Pons (tissue), 1 donor: ENCODE data around the gene PRAMEF1.
"Not testable (repeated sequence)": the region's sequence is repeated elsewhere in the genome, so short reads cannot be mapped to it uniquely, and the experiment has no call there.

Experiments
- DNase-seq: peaks from one replicate; pipeline ENCODE4 v3.0.0-alpha.2; 2016; ENCODE audit warnings: low spot score

PRAMEF1 gene

GRCh38 chr1:12776801-12777557 is 14.2 kb upstream of the PRAMEF1 start:
- DNase-seq: no peak

DNA sequence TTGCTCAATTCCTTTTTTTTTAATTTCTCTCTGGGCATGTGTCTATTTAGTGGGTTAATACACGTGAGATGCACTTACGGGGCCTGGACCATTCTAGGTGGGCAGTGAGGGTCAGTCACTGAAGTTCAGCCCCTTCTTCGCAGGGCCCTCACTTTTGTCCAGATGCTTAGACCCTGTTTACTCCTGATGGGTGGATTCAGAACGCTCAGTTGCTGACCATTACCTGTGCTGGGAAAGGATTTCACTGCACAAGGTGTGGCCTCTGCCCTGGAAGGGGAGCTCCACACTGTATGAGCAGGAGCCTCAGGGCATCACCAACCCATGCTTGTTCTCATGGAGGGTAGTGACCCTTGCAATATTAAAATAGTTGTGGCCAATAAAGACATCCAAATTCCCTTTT is 13.1 kb upstream of the PRAMEF1 start:
- DNase-seq: no peak

GRCh38 chr1:12778907-12779306 is 12.3 kb upstream of the PRAMEF1 start:
- no peak for DNase-seq

DNA sequence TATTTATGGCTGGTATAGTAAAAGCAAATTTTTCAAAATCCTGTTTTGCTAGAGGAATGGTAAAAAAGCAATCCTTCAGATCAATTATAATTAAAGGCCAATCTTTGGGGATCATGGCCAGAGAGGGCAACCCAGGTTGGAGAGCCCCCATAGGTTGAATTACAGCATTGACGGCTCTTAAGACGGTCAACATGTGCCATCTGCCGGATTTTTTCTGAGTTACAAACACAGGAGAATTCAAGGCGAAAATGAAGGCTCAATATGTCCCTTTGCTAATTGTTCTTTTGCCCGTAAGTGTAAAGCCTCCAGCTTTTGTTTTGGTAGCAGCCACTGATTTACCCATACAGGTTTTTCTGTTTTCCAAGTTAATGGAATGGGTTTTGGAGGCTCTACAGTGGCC is 9.7 kb upstream of the PRAMEF1 start:
- not testable (repeated sequence) for DNase-seq

DNA sequence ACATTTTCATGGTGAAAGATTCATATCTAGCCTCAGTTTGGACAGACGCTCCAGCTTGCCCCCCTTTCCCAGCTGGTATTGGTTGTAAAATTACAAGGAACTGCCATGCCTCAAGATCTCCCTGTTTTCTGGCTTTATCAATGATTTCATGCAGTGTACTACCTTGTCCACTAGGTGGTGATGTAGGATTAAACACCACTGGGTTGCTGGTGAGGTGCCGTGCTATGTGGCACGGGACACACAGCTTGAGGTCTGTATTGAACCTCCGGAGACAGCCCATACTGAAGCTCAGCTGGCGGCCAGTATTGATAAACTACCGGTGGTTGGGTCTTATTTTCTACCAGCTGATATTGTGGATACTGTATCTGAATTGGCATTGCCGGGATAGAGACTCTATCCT is 7.4 kb upstream of the PRAMEF1 start:
- not testable (repeated sequence) for DNase-seq

GRCh38 chr1:12784729-12785128 is 6.5 kb upstream of the PRAMEF1 start:
- DNase-seq: not testable (repeated sequence)

DNA sequence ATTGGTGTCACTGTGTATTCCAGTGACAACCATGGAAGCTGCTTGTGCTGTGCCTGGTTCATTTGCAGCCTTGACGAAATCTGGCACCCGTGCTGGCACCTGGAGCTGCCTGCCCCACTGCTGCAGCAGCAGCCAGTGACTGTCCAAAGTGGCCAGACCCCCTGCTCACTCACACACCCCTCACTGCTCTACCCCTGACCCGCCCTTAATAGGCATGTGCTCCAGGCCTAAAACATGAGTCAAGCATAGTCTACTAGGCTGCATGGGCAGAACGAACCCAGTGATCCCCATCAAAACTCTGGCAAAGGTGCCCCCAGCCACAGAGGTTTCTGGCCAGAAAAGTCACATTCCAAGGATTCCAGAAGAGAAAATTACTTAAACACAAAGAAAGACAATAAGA is 7.7 kb downstream of the PRAMEF1 start:
- no peak for DNase-seq

- no peak for DNase-seq
Observed at GRCh38 chr1:12799730-12800129, 8.5 kb downstream of the PRAMEF1 start.

- DNase-seq: no peak
Observed at GRCh38 chr1:12809933-12810332, 18.7 kb downstream of the PRAMEF1 start.

DNA sequence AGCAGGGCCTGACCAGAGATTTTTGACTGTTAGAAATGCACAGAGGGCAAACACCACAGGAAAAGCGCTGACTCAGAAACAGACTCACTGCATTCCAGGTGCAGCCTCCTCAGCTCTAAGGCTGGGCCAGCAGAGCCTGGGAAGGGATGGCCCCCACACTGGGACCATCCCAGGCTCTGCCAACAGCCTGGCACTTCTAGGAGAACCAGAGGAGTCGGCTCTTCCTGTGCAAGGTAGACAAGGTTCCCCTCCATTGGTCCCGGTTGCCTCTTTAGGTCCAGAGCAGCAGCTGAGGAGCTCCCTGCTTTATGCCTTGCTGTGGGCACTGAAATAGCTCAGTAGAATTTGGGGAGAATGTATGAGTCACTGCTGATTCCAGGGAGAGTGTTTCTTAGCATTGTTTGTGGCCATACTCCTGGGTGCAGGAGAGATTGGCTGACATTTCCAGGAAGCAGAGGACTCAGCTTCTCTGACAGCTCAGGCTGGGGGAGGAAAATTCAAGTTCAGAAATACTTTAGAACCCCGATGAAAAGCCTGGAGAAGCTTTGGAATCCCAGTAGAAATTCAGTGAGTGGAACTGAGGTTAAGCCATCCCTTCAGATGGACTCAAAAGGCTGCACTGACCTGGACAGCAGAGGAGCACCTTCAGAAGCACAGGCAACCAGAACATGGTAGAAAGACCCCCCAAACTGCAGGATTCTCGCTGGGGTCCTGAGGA is 19.7 kb downstream of the PRAMEF1 start:
- no peak for DNase-seq

DNA sequence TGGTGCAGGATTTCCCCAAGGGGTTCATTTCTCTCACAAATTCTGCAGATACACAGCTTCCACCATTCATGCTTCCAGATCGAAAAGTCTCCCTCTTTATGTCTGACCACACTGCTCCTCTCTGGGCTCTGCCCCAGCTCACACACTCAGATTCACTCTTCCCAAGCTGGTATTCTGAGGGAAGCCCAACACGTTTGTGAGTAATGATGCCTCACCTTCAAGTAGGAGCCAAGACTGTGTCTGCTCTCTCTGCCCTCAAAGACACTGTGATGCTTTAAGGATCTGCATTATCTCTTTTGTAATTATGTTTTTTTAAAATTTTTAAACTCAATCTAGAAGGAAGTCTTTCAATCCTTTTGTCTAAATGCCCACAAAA is 20.2 kb downstream of the PRAMEF1 start:
- DNase-seq: no peak

DNA sequence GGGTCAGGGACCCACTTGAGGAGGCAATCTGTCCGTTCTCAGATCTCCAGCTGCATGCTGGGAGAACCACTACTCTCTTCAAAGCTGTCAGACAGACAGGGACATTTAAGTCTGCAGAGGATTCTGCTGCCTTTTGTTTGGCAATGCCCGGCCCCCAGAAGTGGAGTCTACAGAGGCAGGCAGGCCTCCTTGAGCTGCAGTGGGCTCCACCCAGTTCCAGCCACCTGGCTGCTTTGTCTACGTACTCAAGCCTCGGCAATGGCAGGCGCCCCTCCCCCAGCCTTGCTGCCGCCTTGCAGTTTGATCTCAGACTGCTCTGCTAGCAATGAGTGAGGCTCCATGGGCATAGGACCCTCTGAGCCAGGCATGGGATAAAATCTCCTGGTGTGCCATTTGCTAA is 27.9 kb downstream of the PRAMEF1 start:
- not testable (repeated sequence) for DNase-seq

DNA sequence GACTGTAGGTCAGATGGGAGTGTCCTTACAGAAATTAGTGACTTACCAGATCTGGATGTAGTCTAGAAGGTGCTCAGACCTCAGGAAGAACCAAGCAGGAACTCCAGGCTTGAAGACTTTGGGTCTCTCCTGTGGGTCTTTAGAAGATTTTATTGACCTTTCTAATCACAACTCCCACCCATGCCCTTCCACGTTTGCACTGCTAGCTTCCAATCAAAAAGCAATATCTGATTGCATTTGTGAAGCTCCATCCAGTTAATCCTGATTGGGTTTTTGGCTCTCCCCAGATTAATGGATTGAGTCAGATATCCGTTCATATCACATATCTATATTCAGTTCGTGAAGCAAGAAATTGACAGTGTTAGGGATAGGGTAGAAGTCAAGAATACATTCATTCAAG is 40.1 kb downstream of the PRAMEF1 start, which contains the start of gene PRAMEF11:
TSS of gene PRAMEF11 (minus strand) at position 101 of the 400 bp plus-strand sequence. CDS start 2,621 bp downstream, outside the sequence.
- DNase-seq: not testable (repeated sequence)

GRCh38 chr1:12833251-12833650 is 42.1 kb downstream of the PRAMEF1 start:
- not testable (repeated sequence) for DNase-seq
